Suprapubic skin (tissue), 4 donors: ENCODE results near the gene APOL3. TPM values are rescaled to one million over a fixed set of nuclear protein-coding genes. Genes with fewer than 3 reads are reported as not detected.

Experiments used
- total RNA-seq, 4 donors: library from RNA; depleted of rRNA; stranded (reverse); fragments of >200 nt; gene quantifications; one replicate each; pipeline ENCODE4 v1.1.0, GENCODE V29; 2016

The APOL3 gene
- total RNA-seq, 4 donors from 2014 or later: 29.7 to 46.7 (median 34.0) TPM

Other genes starting within 250 kb of the APOL3 start
- 10 to 100 TPM; 46.6 to 82.7 (median 62.1) TPM for gene RBFOX2, start 131.9 kb downstream of the APOL3 start, total RNA-seq
- gene APOL4, start 41.1 kb upstream of the APOL3 start, total RNA-seq: 1 to 10 TPM; 3.3 to 7.9 (median 6.4) TPM
- gene APOL2, start 78.8 kb upstream of the APOL3 start, total RNA-seq: 10 to 100 TPM; 15.3 to 21.8 (median 17.1) TPM
- gene APOL1, start 92.4 kb upstream of the APOL3 start, total RNA-seq: 1 to 10 TPM; 1.2 to 7.3 (median 3.0) TPM
- gene MYH9, start 227.2 kb upstream of the APOL3 start, total RNA-seq: 100 to 1,000 TPM; 284 to 323 (median 294) TPM